ENCODE results near the gene TRAPPC8. TPM values are rescaled to one million over a fixed set of nuclear protein-coding genes. Genes with fewer than 3 reads are reported as not detected.
A peak's percentile ranks its signal among the peaks of the same experiment; 100 is the strongest.

The TRAPPC8 gene
- total and polyA plus RNA-seq, 2 of the 13 experiments (the other 11 are each of a cell fraction or from before 2014, with no cell fraction given) = 34.6 to 50.8 TPM

DNA sequence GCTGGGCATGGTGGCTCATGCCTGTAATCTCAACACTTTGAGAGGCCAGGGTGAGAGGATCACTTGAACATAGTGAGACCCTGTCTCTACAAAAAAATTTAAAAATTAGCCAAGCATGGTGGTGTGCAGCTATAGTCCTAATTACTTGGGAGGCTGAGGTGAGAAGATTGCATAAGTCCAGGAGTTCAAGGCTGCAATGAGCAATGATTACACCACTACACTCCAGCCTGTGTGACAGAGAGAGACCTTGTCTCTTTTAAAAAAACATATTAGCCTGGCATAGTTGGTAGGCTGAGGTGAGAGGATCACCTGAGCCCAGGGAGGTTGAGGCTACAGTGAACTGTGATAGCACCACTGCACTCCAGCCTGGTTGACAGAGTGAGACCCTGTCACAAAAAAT is 13.7 kb downstream of the TRAPPC8 start (continued):
- TF ChIP-seq, protein P1, sequence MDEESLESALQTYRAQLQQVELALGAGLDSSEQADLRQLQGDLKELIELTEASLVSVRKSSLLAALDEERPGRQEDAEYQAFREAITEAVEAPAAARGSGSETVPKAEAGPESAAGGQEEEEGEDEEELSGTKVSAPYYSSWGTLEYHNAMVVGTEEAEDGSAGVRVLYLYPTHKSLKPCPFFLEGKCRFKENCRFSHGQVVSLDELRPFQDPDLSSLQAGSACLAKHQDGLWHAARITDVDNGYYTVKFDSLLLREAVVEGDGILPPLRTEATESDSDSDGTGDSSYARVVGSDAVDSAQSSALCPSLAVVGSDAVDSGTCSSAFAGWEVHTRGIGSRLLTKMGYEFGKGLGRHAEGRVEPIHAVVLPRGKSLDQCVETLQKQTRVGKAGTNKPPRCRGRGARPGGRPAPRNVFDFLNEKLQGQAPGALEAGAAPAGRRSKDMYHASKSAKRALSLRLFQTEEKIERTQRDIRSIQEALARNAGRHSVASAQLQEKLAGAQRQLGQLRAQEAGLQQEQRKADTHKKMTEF (CRISPR knock-in tag; IDR thresholded peaks at IDR 0.05) = 0 out of 2 replicates have a peak, but pooled peaks have one; percentile 33
- TF ChIP-seq ZNF232 (CRISPR knock-in tag; IDR thresholded peaks at IDR 0.05; ENCODE audit: borderline replicate concordance) = no peak
- TF ChIP-seq FOXK1 (CRISPR knock-in tag; IDR thresholded peaks at IDR 0.05; ENCODE audit: borderline replicate concordance, low read depth) = no peak
- no peak for TF ChIP-seq SP5 (CRISPR knock-in tag; IDR thresholded peaks at IDR 0.05; ENCODE audit: borderline replicate concordance, low read depth)
- no peak for TF ChIP-seq MAF1 (CRISPR knock-in tag; IDR thresholded peaks at IDR 0.05; ENCODE audit: borderline replicate concordance)
- TF ChIP-seq ARNTL (CRISPR knock-in tag; IDR thresholded peaks at IDR 0.05) = no peak
- peak; percentile 45; the same call in 1 of the 2 replicates for TF ChIP-seq NCOA2 (CRISPR knock-in tag; IDR thresholded peaks at IDR 0.05)
- no peak for TF ChIP-seq HHEX (CRISPR knock-in tag; IDR thresholded peaks at IDR 0.05)
- TF ChIP-seq AGO2 (optimal IDR thresholded peaks at IDR 0.05; ENCODE audit: low read depth, low read length) = no peak
- TF ChIP-seq TP53 (CRISPR knock-in tag; conservative IDR thresholded peaks at IDR 0.05) = no peak
- TF ChIP-seq, protein P2, sequence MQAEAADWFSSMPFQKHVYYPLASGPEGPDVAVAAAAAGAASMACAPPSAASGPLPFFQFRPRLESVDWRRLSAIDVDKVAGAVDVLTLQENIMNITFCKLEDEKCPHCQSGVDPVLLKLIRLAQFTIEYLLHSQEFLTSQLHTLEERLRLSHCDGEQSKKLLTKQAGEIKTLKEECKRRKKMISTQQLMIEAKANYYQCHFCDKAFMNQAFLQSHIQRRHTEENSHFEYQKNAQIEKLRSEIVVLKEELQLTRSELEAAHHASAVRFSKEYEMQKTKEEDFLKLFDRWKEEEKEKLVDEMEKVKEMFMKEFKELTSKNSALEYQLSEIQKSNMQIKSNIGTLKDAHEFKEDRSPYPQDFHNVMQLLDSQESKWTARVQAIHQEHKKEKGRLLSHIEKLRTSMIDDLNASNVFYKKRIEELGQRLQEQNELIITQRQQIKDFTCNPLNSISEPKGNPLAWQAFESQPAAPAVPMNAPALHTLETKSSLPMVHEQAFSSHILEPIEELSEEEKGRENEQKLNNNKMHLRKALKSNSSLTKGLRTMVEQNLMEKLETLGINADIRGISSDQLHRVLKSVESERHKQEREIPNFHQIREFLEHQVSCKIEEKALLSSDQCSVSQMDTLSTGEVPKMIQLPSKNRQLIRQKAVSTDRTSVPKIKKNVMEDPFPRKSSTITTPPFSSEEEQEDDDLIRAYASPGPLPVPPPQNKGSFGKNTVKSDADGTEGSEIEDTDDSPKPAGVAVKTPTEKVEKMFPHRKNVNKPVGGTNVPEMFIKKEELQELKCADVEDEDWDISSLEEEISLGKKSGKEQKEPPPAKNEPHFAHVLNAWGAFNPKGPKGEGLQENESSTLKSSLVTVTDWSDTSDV (CRISPR knock-in tag; IDR thresholded peaks at IDR 0.05) = no peak
- TF ChIP-seq, protein P3, sequence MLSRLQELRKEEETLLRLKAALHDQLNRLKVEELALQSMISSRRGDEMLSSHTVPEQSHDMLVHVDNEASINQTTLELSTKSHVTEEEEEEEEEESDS (CRISPR knock-in tag; IDR thresholded peaks at IDR 0.05; ENCODE audit: borderline replicate concordance) = no peak
- TF ChIP-seq ZNF317 (CRISPR knock-in tag; IDR thresholded peaks at IDR 0.05) = no peak
- TF ChIP-seq ZNF451 (CRISPR knock-in tag; IDR thresholded peaks at IDR 0.05) = no peak
- TF ChIP-seq, protein P4, sequence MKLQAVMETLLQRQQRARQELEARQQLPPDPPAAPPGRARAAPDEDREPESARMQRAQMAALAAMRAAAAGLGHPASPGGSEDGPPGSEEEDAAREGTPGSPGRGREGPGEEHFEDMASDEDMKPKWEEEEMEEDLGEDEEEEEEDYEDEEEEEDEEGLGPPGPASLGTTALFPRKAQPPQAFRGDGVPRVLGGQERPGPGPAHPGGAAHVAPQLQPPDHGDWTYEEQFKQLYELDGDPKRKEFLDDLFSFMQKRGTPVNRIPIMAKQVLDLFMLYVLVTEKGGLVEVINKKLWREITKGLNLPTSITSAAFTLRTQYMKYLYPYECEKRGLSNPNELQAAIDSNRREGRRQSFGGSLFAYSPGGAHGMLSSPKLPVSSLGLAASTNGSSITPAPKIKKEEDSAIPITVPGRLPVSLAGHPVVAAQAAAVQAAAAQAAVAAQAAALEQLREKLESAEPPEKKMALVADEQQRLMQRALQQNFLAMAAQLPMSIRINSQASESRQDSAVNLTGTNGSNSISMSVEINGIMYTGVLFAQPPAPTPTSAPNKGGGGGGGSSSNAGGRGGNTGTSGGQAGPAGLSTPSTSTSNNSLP (IDR thresholded peaks at IDR 0.05; ENCODE audit: low read depth, low read length) = no peak
- TF ChIP-seq NR2C2 (CRISPR knock-in tag; IDR thresholded peaks at IDR 0.05; ENCODE audit: borderline replicate concordance) = peak; percentile 74
- TF ChIP-seq MAZ (IDR thresholded peaks at IDR 0.05; ENCODE audit: borderline replicate concordance, low read depth, low read length) = no peak
- no peak for TF ChIP-seq MAZ (CRISPR knock-in tag; IDR thresholded peaks at IDR 0.05; ENCODE audit: low read depth)
- TF ChIP-seq, protein P5, sequence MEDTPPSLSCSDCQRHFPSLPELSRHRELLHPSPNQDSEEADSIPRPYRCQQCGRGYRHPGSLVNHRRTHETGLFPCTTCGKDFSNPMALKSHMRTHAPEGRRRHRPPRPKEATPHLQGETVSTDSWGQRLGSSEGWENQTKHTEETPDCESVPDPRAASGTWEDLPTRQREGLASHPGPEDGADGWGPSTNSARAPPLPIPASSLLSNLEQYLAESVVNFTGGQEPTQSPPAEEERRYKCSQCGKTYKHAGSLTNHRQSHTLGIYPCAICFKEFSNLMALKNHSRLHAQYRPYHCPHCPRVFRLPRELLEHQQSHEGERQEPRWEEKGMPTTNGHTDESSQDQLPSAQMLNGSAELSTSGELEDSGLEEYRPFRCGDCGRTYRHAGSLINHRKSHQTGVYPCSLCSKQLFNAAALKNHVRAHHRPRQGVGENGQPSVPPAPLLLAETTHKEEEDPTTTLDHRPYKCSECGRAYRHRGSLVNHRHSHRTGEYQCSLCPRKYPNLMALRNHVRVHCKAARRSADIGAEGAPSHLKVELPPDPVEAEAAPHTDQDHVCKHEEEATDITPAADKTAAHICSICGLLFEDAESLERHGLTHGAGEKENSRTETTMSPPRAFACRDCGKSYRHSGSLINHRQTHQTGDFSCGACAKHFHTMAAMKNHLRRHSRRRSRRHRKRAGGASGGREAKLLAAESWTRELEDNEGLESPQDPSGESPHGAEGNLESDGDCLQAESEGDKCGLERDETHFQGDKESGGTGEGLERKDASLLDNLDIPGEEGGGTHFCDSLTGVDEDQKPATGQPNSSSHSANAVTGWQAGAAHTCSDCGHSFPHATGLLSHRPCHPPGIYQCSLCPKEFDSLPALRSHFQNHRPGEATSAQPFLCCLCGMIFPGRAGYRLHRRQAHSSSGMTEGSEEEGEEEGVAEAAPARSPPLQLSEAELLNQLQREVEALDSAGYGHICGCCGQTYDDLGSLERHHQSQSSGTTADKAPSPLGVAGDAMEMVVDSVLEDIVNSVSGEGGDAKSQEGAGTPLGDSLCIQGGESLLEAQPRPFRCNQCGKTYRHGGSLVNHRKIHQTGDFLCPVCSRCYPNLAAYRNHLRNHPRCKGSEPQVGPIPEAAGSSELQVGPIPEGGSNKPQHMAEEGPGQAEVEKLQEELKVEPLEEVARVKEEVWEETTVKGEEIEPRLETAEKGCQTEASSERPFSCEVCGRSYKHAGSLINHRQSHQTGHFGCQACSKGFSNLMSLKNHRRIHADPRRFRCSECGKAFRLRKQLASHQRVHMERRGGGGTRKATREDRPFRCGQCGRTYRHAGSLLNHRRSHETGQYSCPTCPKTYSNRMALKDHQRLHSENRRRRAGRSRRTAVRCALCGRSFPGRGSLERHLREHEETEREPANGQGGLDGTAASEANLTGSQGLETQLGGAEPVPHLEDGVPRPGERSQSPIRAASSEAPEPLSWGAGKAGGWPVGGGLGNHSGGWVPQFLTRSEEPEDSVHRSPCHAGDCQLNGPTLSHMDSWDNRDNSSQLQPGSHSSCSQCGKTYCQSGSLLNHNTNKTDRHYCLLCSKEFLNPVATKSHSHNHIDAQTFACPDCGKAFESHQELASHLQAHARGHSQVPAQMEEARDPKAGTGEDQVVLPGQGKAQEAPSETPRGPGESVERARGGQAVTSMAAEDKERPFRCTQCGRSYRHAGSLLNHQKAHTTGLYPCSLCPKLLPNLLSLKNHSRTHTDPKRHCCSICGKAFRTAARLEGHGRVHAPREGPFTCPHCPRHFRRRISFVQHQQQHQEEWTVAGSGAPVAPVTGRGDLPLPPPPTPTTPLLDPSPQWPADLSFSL (CRISPR knock-in tag; IDR thresholded peaks at IDR 0.05) = no peak
